ENCODE results near the gene ZIC4.

The ZIC4 gene

DNA sequence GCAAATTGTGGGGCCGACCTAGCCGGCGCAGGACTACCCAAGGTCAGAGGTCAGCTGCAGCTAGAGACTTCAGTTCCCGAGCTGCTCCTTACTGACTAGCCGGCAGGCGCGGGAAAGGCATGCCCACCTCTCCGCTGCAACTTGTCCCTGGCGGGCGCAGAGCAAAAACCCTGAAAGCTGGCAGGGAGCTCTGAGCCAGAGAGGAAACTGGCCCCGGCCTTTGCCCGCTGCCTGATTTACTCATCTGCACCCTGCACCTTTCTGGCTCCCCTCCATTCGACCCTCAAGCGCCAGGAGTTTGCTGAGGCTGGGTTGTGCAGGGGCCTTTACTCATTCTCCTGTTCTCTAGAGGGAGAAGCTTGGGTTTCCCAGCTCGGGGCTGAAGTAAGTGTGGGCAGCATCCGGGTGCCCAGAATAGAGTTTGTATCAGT is 1.5 kb downstream of the ZIC4 start:
- no peak for DNase-seq

DNA sequence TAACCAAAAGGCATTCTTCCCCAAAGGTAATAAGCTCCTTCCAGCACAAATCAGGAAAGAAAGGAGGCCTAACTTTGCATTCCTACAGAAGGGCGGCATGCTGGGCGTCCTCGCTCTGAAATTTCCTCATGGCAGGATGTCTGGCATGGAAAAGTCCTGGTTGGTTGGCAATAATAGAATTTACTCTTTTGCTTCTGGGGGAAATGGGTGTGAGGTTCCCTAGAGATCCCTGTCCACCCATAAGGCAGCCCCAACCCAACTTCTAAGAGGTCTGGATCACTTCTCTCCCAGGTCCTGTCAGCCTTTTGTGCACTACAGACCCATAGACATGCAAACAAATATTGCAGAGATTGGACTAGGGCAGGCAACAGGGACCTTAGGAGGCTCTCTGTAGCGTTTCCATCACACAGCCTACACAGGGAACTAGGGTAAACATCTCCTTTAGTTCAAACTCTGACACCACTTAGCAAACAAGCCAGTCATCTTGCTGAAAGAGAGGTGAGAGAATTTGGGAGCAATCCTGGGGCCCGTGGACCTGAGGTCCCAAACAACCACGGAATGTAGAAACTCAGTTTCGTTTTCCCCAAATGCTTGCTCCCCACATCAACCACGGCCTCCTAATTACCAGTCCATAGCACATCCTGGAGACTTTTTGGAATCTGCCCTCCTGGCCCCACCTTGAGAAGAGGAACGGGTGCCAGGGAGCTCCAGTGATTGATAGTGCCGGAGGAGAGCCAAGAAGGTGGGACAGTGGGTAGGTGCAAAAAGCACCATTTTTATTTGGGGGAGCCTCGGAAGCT is 2.1 kb downstream of the ZIC4 start:
- no peak for DNase-seq

DNA sequence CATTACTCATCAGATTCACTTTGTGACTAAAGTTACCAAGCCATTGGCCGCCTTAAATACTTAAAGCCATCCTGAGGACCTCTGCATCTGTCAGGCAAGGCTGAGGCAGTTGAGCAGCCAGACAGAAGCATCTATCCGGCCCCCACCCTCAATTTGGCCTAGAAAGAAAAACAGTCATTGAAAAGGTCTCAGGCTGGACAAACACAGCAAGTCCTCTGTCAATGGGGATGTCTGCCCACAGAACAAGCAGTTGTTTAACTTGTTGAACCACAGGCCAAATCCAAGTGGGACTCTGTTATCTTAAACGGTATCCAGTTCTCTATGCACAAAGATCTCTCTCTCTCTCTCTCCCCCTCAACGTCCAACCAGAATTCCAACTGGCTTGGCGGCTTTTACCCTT is 2.8 kb downstream of the ZIC4 start:
- no peak for DNase-seq

DNA sequence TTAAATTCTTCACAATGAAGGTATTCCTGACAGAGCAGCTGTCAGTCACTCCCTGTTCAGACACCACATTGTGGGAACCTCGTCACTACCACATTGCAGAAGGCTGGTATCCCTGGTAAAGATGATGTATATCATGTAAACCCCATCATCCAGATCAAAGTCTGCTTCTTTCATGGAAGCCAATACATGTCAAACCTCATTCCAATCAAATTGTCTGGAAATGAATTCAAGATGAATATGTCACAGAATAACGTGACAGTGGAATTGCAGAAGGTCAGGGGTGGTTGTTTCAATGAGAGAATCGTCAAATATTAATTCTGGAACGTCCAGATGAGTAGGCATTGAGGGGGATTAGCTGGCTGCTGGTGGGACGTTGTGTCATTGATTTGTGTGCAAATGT is 4.2 kb downstream of the ZIC4 start:
- no peak for DNase-seq

DNA sequence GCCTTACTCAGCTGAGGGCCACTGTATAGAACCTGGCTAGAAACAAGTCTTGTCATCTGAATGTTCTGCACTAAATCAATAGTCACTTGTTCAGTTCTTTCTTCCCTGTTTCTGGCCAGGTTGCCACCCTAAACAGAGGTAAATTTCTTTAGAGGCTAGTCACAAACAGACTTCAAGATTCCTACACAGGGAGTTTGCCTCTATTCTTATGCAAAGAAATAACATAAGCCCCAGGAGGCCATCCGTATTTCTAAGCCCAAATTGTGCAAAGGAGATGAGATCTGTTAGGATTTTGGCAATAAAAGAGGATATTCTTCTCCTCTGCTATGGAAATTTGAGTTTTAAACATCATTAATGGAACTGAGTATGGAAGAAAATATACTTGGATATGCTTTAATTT is 4.9 kb downstream of the ZIC4 start:
- no peak for DNase-seq

DNA sequence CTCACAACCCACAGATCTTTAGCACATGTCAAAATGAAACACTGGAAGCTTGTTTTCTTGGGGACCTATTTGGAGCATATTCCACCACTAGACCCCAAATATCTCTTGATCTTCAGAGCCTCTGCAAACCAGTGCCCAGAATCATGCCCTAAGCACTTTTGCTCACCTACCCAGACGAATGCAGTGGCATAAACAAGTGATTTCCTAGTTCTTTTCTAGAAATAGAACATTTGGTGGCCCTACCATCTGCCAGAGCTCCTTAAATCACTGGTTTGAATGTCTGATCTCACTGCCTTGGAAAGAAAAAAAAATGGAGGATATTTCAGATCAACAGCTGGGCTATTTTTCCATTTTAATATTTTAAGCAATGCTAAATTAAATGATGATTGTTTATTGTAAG is 5.3 kb downstream of the ZIC4 start:
- no peak for DNase-seq

DNA sequence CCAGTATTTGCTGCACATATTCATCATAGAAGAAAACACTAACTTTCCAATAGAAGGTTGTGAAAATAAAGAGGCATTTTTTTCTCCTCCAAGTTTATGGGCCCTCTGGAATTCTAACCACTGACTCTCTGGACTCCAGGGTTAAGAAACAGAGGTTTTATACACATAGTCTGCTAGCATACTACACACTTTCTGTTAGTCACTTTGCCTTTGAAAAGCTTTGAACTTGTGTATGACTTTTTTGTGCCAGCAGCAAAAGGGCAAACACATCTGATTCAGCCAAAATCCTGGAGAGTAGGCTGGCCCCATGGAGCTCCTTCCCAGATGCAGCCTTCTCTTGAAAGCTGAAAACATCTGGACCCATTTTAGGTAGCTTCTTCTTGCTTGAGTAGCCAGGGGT is 6.2 kb downstream of the ZIC4 start:
- DNase-seq, result no peak

DNA sequence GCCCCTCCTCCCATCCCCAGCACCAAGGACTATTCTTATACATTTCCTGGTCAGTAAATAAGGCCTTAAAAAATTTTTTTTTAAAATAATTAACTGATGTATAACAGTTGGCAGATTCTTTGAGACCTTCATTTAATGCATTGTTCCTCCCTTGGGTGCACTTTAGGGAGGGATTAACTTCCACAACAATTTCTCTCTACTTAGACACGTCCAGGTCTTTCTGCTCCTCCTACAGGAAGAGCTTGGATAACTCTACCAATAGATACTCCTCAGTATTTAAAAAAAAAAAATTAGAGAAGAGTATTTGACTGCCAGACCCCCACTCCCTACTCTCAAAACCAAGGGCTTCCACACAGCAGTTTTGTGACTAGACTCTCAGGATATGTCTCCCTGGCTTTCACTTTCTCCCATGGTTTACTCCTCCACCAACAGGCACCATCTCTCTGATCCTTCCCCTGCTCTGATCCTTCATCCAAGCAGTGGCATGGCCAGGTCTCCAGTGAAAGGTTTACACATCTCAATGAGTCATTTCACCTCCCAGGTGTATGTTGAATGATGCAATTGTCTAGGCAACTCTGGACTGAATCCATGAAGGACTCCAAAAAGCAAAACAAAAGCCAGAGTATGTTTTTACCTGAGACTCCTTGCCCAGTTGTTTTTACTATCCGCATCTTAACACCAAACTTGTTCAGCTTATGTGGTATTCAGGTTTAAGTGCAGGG is 7.4 kb downstream of the ZIC4 start:
- no peak for DNase-seq

DNA sequence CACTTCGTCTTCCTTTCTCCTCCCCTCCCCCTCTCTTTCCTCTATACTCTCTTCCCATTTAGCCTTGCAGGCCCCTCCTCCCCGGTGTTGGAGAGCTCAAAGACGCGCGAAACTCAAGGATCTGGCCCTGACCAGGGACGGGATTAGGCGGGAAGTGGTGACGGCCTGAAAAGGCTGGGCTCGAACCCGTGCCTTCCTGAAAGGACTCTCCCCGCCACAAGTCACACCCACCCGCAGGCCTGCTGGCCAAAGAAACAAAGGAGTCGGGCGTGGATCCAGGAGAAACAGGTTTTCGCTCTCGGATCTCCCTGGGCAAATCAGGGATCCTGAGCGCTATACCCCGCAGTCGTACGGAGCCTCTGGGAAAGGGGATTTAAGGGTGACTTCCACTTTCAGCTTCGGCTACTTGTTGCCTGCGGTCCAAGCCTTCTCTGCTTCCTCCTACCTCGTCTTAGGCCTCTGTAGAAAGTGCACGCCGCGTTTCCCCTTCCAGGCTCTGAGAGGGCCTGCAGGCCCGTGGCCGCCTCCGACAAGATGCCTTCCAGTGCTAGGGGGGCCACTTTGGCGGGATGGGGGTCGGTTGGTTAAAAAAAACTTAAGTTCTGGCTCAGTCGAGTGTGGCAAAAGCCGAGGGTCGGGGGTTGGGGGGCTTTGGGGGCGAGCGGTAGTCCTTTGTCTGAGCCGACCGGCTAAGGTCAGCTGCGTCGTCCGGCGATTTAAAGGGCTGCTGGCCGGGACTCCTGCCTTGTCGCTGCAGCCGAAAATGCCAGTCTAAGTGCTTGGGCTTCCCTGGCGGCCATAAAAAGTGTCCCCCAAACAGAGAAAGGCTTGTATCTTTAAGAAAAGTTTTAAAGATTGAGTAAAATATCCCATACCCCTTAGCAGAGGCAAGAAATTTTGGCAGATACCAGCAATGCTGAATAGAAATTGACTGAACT is 8.2 kb downstream of the ZIC4 start:
- no peak for DNase-seq

DNA sequence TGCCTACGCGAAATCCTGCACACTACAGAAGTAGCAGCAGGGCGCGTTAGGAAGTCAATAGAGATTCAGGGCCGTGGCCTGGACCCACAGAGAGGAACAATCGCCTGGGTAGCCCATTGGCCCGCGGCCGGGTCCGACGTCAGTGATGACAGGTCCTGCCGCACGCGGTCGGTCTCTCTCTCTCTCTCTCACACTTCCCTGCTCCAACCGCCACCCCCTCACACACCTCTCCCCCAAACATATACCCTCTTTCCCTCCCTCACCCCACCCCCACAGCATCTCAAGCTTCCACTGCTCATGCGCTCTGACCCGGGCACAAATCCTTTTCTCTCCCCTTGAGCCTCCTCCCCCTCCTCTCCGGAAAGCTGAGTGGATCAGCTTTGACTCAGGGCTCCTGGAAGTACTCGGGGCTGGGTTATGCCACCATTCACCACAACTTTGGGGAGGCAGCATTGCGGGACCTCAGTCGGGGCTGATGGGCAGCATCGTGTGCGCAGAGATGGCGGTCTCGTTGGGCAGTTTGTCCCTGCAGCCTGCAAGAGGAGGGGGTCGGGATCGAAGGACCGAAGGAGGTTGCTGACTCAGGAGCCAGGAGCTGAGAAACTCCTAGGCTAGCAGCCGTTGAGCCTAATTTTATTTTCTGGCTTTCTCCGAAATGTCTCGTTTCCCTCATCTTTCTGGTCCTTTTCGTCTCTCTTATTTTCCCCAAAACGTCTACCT is 9.0 kb downstream of the ZIC4 start:
- DNase-seq, result no peak

DNA sequence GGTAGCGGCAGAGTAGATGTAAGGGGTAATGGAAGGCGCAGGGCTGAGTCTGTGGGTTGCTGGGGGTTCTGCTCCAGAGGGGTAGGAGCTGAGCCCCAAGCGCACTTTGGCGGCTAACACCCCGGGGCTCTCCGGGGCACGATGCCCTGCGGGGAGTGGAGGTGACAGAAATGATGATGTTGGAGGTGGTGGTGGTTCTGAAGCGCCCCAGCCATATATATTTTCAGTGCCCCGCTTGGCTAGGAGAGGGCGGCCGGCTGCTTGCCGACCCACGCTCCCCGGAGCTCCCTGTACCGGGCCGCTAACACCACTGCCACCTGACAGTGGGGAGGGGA is 9.7 kb downstream of the ZIC4 start:
- DNase-seq, result no peak

DNA sequence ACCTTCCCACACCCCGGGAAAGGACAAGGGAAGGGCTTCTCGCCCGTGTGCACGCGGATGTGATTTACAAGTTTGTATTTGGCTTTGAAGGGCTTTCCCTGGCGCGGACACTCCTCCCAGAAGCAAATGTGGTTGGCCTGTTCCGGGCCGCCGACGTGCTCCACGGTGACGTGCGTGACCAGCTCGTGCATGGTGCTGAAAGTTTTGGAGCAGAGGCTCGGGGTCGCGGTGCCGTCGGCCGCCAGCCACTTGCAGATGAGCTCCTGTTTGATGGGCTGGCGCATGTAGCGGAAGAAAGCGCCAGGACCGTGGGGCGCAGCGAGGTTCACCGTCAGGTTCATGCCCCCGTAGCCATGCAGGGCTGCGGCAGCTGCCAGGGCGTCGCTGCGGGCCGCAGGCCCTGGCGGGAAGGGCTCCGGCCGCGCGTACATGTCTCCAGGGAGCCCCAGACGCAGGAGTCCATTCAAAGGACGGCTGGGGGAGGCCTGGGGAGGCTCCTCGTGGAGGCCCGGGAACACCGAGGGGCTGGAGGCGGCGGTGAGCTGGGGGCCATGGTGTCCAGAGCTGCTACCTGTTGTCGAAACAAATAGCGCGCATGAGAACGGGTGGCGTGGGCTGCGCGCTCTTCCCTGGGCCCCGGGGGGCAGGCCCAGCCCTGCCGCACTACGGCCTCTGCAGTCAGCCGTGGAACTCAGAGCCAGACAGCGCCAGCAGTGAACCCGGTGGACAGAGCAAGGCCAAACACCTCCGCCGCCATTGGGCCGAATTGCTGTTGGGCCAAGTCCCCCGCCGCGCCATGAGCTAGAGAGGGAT is 10.2 kb downstream of the ZIC4 start:
- no peak for DNase-seq

DNA sequence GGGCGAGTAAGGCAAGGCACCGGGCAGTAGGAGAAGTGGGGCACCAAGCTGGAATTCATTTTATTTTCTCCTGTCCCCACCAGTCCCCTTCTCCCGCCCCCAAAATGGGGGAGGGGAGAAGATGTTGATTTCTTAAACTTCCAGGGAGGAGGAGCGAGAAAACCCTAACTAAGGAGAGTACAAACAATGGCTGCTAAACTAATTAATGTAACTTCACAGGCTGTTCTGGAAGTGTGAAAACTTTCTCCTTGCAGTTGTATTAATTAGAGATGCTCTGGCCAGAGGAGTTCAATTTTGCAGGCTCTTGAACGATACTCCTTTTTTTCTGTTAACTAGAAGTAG is 11.5 kb downstream of the ZIC4 start:
- DNase-seq, result no peak

DNA sequence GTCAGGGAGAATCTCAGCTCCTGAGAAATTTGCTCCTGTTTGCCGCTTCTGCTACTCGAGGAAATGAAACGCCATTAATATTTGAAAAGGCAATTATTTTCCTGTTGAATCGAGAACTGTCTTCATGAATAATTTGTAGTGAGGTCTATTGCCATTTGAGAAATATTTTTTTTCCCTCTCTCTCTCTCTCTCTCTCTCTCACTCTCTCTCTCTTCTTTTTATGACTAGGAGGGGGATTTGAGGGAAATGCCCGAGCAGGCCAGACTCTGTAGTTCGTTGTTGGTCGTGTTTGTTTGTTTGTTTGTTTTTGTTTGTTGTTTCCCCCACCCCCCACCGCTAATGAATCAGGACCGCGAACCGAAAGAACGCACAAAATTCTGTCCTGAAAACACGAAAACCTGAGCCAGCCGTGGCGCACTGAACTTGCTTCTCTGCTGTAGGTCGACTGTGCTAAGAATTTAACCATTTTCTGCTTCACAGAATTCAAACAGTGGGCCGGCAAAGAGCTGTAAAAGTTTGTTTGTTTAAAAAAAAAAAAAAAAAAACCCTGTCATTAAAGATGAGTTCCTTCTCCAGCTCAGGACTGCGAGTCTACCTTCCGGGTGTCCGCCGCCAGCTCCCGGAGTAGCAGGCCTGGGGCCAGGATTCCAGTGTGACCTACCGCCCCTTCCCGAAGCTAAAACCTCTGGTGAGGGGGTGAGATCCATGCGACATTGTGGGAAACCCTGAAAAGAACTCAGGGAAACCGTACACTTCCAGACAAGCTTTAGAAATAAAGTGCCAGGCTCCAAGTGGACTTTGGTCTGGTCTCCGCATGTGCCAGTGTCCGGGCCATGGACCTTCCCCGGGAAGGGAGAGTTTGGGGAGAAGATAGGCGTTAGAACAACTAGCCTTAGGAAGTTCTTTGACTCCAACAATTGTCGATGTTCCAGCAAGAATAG is 12.1 kb downstream of the ZIC4 start:
- DNase-seq, result no peak

DNA sequence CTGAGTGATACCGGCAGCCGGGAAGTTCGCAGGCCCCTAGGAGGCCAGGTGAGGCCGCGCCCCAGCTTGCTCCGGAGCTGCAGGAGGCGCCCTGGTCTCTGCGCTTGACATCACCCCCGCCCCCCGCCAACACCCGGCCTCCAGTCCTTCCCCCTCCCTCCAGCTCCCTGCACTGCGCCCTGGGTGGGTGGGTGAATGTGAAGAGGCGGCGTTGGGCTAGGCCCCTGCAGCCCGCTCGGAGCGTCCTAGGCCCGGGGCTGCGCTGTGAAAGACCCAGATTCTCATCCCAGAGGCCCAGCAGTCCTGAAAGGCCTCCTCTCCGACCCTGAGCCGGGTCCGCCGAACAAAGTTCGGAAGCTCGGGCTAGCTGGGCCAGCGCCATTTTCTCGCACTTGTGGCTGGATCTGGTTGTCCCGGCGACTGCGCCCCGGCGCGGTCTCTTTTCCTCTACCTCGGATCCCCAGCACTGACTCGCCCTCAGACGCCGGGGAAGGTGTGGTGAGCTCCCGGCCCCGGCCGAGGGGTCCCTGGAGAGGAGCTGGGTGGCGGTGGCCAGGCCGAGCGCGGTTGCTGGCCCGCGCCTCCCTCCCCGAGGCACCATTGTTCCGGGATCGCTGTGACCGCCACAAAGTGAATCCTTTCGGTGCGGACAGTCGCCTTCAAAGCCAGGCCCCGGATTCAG is 12.9 kb downstream of the ZIC4 start:
- DNase-seq, result no peak

DNA sequence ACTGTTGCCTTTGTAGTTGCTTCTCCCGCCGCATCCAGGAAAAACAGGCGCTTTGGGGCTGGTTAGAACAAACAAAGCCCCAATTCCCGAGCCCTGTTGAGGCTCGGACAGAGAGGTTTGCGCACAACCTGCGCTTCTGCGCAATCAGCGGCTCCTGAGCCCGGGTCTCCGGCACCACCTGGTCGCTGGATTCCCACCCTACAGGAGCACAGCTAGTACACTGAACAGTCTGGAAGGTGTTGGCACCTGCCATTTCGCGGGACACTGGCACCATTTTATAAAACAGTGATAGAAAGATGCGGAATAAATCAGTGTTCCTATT is 13.8 kb downstream of the ZIC4 start:
- DNase-seq, result no peak

DNA sequence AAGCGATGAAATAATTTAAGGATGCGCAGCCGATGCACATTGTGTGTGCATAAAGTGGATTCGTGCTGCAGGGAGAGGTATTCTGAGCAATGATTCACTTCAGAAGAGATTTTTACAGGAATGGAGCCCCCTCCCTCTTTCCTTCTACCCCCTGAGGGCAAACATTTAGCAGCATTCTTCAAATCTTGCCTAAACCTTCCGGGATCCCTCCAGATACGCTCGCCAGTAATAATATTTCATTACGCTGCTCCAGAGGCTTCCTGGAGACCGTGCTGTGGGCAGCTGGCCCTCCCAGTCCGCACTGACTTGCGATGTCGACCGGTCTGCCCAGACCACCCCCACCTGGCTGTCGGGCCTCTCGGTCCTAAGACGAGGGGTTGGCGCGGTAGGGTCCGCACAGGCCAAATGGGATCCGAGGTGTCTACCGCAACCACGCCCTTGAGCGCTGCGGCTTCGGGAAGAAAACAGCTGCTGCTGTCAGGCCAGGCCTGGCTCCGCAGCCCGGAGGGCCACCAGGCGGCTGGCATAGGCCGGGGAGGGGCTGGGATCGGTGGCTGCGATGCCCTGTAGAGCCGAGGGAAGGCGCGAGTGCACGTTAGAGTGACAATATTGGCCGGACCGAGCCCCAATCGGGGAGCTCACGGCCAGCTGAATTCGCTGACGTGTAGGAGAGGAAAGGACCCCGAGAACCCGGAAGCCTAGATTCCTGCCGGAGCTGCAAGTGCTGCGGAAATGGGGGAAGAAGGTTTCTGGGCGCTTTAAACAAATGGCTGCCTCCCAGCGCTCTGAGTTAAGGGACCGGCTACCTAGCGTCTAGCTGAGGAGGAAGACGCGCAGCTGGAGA is 14.3 kb downstream of the ZIC4 start:
- no peak for DNase-seq

DNA sequence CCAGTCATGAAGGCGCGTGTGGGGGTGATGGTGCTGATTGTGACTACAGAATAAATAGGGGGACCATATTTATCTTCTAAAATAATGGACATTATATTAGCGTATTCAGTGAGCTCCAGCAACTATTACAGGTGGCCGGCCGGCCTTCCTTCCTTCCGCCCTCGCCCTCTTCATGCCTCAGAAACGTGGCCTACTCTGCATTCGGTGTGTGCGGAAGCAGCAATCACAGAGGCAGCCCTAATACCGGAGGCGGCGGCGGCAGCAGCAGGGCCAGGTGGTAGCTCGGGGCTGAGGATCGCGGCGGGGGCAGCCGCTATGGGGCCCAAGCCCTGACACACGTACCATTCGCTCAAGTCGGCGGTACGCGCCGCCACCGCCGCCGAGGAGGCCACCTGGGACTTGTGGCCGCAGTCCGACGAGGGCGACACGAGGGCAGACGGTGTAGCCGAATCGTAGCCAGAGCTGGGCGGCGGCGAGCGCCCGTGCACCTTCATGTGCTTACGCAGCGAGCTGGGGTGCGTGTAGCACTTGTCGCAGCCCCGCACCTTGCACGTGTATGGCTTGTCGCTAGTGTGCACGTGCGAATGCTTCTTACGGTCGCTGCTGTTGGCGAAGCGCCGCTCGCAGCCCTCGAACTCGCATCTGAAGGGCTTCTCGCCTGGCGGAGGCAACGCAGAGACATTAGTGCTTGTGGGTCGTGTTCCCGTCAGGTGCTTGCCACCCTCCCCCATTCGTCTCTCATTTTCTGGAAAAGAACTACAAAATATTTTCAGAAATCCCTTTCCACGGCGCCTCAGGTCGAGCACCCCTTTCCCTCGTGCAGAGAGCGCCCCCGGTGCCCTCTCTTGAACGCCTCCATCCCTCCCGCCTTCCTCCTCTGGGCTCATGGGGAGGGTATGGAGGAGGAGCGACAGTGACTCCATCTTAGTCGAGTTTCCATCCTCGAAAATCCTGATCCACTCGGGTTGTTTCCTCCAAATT is 15.5 kb downstream of the ZIC4 start:
- no peak for DNase-seq

Measured in CD4-positive, alpha-beta T cell treated with Interferon alpha-2 for 1 hour (primary cell).